ENCODE results near the gene UBE2L3. TPM values are rescaled to one million over a fixed set of nuclear protein-coding genes. Genes with fewer than 3 reads are reported as not detected.

The UBE2L3 gene
- total and polyA plus RNA-seq, 2 experiments from 2014 or later: 86.3 to 136 TPM

DNA sequence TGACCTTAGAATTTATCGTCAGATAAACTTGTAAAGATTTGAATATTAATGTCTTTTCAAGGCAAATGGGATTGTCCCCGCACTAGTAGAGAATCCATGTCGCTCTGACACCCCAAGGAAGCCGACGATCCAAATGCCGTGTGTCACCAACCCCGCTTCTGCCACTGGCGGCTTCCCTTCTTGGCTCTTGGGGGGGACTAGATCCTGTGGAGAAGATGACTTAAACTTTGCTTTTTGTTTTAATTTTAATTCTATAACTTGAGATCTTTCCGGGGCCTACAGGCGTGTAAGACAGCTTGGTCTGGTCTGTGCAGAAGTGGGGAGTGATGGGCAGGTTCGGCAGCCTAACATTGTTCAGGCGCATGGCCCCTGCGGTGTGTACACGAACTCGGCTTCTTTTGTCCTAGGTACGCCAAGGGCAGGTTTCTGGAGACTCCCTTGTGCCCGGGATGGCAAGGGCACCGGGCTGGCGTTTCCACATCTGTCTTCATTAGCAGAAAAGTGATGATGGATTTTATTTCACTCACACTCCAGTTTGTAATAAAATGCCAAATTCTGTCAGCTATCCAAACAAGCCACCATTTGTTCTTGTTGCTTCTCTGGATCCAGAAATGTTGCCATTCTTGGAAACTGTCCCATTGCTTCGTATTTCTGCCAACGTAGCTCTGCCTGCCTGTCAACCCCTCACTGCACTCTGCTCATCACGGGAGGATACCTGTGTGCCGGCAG lies 55.6 kb downstream of the UBE2L3 start:
- Histone ChIP-seq H3K4me2 (no peak overlapping the region), H3K4me1 (ENCODE audit: insufficient read depth) (peaks cover 14% of the 10 kb centered on the region; the same call in 1 of the 2 replicates), H3K27me3 (ENCODE audit: insufficient read depth) (no peaks in the 10 kb centered on the region), H3K36me3 (ENCODE audit: insufficient read depth) (peaks cover 5% of the 10 kb centered on the region), H4K20me1 (replicated peaks; ENCODE audit: insufficient read depth) (peaks cover 71% of the 10 kb centered on the region), H3K27ac (ENCODE audit: low read depth) (0 out of 2 replicates have a peak overlapping the region, but pooled peaks have one; percentile 74), H3K79me2 (replicated peaks; ENCODE audit: insufficient read depth) (peaks cover 31% of the 10 kb centered on the region), H3K9me2 (ENCODE audit: insufficient read depth) (no peaks in the 10 kb centered on the region), H2AFZ (no peak overlapping the region), H3F3A (replicated peaks; ENCODE audit: low read depth) (peaks cover 36% of the 10 kb centered on the region; the same call in 1 of the 2 replicates), H3K4me3 (no peak overlapping the region)
- Mint-ChIP-seq H3K36me3 (ENCODE audit: low read depth) (peaks cover 36% of the 10 kb centered on the region), H3K9me3 (peaks cover 2% of the 10 kb centered on the region; the same call in 1 of the 3 replicates), H3K4me1 (peaks cover 28% of the 10 kb centered on the region), H3K4me3 (no peak overlapping the region; the same call in 2 of the 3 replicates), H3K27me3 (ENCODE audit: insufficient read depth, low read depth, poor library complexity) (peaks cover 26% of the 10 kb centered on the region), H3K27ac (no peak overlapping the region)
- no peak for ATAC-seq
- TF ChIP-seq, protein P1, sequence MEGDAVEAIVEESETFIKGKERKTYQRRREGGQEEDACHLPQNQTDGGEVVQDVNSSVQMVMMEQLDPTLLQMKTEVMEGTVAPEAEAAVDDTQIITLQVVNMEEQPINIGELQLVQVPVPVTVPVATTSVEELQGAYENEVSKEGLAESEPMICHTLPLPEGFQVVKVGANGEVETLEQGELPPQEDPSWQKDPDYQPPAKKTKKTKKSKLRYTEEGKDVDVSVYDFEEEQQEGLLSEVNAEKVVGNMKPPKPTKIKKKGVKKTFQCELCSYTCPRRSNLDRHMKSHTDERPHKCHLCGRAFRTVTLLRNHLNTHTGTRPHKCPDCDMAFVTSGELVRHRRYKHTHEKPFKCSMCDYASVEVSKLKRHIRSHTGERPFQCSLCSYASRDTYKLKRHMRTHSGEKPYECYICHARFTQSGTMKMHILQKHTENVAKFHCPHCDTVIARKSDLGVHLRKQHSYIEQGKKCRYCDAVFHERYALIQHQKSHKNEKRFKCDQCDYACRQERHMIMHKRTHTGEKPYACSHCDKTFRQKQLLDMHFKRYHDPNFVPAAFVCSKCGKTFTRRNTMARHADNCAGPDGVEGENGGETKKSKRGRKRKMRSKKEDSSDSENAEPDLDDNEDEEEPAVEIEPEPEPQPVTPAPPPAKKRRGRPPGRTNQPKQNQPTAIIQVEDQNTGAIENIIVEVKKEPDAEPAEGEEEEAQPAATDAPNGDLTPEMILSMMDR (conservative IDR thresholded peaks at IDR 0.05; ENCODE audit: low read depth in 2 of 2): no peak
- TF ChIP-seq NANOG (IDR thresholded peaks at IDR 0.05; ENCODE audit: borderline replicate concordance) (no peak), ZNF114 (CRISPR knock-in tag; IDR thresholded peaks at IDR 0.05) (no peak), EZH2phosphoT487 (IDR thresholded peaks at IDR 0.05; ENCODE audit: unreplicated experiment) (no peak), CREB1 (CRISPR knock-in tag; IDR thresholded peaks at IDR 0.05; ENCODE audit: low read depth) (no peak), ZNF331 (CRISPR knock-in tag; IDR thresholded peaks at IDR 0.05; ENCODE audit: low read depth) (no peak), EZH2 (IDR thresholded peaks at IDR 0.05; ENCODE audit: low read depth, unreplicated experiment) (no peak)
- TF ChIP-seq, protein P2, sequence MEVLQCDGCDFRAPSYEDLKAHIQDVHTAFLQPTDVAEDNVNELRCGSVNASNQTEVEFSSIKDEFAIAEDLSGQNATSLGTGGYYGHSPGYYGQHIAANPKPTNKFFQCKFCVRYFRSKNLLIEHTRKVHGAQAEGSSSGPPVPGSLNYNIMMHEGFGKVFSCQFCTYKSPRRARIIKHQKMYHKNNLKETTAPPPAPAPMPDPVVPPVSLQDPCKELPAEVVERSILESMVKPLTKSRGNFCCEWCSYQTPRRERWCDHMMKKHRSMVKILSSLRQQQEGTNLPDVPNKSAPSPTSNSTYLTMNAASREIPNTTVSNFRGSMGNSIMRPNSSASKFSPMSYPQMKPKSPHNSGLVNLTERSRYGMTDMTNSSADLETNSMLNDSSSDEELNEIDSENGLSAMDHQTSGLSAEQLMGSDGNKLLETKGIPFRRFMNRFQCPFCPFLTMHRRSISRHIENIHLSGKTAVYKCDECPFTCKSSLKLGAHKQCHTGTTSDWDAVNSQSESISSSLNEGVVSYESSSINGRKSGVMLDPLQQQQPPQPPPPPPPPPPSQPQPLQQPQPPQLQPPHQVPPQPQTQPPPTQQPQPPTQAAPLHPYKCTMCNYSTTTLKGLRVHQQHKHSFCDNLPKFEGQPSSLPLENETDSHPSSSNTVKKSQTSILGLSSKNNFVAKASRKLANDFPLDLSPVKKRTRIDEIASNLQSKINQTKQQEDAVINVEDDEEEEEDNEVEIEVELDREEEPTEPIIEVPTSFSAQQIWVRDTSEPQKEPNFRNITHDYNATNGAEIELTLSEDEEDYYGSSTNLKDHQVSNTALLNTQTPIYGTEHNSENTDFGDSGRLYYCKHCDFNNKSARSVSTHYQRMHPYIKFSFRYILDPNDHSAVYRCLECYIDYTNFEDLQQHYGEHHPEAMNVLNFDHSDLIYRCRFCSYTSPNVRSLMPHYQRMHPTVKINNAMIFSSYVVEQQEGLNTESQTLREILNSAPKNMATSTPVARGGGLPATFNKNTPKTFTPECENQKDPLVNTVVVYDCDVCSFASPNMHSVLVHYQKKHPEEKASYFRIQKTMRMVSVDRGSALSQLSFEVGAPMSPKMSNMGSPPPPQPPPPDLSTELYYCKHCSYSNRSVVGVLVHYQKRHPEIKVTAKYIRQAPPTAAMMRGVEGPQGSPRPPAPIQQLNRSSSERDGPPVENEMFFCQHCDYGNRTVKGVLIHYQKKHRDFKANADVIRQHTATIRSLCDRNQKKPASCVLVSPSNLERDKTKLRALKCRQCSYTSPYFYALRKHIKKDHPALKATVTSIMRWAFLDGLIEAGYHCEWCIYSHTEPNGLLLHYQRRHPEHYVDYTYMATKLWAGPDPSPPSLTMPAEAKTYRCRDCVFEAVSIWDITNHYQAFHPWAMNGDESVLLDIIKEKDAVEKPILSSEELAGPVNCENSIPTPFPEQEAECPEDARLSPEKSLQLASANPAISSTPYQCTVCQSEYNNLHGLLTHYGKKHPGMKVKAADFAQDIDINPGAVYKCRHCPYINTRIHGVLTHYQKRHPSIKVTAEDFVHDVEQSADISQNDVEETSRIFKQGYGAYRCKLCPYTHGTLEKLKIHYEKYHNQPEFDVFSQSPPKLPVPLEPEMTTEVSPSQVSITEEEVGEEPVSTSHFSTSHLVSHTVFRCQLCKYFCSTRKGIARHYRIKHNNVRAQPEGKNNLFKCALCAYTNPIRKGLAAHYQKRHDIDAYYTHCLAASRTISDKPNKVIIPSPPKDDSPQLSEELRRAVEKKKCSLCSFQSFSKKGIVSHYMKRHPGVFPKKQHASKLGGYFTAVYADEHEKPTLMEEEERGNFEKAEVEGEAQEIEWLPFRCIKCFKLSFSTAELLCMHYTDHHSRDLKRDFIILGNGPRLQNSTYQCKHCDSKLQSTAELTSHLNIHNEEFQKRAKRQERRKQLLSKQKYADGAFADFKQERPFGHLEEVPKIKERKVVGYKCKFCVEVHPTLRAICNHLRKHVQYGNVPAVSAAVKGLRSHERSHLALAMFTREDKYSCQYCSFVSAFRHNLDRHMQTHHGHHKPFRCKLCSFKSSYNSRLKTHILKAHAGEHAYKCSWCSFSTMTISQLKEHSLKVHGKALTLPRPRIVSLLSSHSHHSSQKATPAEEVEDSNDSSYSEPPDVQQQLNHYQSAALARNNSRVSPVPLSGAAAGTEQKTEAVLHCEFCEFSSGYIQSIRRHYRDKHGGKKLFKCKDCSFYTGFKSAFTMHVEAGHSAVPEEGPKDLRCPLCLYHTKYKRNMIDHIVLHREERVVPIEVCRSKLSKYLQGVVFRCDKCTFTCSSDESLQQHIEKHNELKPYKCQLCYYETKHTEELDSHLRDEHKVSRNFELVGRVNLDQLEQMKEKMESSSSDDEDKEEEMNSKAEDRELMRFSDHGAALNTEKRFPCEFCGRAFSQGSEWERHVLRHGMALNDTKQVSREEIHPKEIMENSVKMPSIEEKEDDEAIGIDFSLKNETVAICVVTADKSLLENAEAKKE (CRISPR knock-in tag; IDR thresholded peaks at IDR 0.05): no peak
- TF ChIP-seq, protein P3, sequence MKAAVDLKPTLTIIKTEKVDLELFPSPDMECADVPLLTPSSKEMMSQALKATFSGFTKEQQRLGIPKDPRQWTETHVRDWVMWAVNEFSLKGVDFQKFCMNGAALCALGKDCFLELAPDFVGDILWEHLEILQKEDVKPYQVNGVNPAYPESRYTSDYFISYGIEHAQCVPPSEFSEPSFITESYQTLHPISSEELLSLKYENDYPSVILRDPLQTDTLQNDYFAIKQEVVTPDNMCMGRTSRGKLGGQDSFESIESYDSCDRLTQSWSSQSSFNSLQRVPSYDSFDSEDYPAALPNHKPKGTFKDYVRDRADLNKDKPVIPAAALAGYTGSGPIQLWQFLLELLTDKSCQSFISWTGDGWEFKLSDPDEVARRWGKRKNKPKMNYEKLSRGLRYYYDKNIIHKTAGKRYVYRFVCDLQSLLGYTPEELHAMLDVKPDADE (IDR thresholded peaks at IDR 0.05): no peak
- no peak for DNase-seq (ENCODE audit: low spot score)
